ENCODE results near the gene LRRC74A. TPM values are rescaled to one million over a fixed set of nuclear protein-coding genes. Genes with fewer than 3 reads are reported as not detected.

Gene LRRC74A
- total and polyA plus RNA-seq, 9 of the 15 experiments (the other 6 are each of a cell fraction or from before 2014, with no cell fraction given), result not detected

DNA sequence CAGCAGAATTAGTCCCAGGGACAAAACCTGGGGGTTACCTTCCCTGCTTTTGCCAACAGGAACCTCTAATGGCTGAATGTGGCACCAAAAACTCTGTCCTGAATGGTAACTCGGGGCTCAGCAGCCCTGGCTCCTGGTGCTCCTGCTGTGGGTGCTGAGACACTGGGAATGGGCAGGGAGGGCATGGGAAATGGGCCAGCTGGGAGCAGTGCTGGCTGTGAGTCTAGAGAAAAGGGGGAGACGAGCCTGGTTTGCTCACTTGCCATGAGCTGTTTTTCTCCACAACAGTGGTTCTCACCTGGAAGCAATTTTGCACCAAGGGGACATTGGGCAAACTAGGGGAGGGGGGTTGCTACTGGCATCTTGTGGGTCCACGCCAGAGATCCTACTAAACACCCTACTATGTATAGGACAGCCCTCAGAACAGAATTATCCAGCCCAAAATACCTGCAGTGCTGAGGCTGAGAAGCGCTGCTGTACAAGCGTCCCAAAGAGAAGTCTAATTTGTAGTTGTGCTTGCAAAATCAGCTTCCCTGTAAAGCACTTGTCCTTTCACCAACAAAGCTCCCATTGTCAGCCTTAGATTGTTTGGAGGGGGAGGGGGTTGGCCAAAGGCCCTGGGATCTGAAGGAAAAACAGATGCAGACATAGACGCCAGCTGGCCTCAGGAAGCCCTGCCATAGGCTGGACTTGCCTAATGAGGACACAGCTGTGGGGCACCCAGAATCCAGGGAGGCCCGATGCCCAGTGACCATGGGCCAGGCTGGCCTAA lies 3.6 kb downstream of the LRRC74A start (continued):
- no peak for TF ChIP-seq KLF10 (CRISPR knock-in tag; IDR thresholded peaks at IDR 0.05)
- no peak for TF ChIP-seq TCF3 (CRISPR knock-in tag; IDR thresholded peaks at IDR 0.05)
- TF ChIP-seq HDAC2 (IDR thresholded peaks at IDR 0.05), result no peak
- no peak for TF ChIP-seq RBM39 (optimal IDR thresholded peaks at IDR 0.05; ENCODE audit: low read depth, low read length)
- no peak for TF ChIP-seq PHF21A (IDR thresholded peaks at IDR 0.05; ENCODE audit: borderline replicate concordance, low read depth)
- no peak for TF ChIP-seq ZSCAN29 (IDR thresholded peaks at IDR 0.05)
- TF ChIP-seq TFAP4 (CRISPR knock-in tag; IDR thresholded peaks at IDR 0.05; ENCODE audit: borderline replicate concordance), result no peak
- no peak for TF ChIP-seq CEBPZ (IDR thresholded peaks at IDR 0.05; ENCODE audit: borderline replicate concordance, low read depth, low read length)

All from K562 (cell line).